ENCODE data around the gene CCNK.

CCNK gene

DNA sequence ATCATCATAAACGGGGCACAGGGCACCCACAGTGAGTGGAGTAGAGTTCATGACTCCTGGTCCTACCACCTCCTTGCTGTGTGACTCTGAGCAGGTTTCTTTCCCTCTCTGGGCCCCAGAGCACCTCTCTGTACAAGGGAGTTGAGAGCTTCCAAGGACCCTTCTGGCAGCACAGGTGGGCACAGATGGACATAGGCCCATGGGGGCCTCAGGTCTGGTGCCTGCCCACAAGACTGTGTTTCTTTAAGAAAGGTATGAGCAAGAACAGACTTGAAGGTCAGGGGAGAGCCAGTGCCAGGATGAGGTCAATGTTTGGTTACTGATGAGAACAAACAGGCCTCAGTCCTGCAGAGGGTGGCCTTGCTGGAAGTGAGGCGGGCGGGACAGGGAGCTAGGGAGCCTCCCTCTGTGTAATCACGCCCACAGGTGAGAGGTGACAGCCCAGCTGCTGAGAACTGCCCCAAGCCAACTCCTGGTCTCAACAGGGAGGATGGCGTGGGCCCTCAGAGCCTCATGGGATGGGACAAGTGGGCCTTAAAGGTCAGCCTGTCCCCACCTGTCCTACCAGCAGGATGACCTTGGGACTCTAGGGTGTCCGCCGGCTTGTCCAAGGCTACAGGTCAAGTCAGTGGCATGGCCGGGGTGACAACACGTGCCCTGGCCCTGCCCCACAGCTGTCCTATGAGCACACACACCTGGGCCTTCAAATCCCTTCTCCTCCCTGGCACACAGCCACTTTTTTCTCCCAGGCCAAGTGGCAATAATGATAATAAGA lies 73.7 kb downstream of the CCNK start:
- no peak for DNase-seq (ENCODE audit: extremely low read depth, low read depth)
- TF ChIP-seq, protein P1, sequence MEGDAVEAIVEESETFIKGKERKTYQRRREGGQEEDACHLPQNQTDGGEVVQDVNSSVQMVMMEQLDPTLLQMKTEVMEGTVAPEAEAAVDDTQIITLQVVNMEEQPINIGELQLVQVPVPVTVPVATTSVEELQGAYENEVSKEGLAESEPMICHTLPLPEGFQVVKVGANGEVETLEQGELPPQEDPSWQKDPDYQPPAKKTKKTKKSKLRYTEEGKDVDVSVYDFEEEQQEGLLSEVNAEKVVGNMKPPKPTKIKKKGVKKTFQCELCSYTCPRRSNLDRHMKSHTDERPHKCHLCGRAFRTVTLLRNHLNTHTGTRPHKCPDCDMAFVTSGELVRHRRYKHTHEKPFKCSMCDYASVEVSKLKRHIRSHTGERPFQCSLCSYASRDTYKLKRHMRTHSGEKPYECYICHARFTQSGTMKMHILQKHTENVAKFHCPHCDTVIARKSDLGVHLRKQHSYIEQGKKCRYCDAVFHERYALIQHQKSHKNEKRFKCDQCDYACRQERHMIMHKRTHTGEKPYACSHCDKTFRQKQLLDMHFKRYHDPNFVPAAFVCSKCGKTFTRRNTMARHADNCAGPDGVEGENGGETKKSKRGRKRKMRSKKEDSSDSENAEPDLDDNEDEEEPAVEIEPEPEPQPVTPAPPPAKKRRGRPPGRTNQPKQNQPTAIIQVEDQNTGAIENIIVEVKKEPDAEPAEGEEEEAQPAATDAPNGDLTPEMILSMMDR (IDR thresholded peaks at IDR 0.05; ENCODE audit: low read depth, low read length), result no peak

DNA sequence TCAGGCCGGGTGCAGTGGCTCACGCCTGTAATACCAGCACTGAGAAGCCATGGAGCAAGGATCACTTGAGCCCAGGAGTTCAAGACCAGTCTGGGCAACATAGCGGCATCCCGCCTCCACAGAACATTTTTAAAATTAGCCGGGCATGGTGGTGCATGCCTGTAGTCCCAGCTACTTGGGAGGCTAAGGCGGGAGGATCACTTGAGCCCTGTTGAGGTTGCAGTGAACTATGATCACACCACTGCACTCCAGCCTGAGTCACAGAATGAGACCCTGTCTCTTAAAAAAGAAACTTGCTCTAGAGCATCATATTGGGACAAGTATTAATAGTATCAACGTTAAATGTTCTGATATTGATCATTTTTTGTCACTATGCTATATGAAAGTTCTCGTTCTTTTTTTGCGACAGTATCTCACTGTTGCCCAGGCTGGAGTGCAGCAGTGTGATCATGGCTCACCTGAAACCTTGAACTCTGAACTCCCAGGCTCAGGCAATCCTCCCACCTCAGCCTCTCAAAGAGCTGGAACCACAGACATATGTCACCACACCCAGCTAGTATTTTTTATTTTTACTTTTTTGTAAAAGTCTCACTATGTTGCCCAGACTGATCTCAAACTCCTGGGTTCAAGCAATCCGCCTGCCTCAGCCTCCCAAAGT lies 75.1 kb downstream of the CCNK start:
- DNase-seq (ENCODE audit: extremely low read depth, low read depth), result no peak
- TF ChIP-seq, protein P1 (IDR thresholded peaks at IDR 0.05; ENCODE audit: low read depth, low read length), result no peak

DNA sequence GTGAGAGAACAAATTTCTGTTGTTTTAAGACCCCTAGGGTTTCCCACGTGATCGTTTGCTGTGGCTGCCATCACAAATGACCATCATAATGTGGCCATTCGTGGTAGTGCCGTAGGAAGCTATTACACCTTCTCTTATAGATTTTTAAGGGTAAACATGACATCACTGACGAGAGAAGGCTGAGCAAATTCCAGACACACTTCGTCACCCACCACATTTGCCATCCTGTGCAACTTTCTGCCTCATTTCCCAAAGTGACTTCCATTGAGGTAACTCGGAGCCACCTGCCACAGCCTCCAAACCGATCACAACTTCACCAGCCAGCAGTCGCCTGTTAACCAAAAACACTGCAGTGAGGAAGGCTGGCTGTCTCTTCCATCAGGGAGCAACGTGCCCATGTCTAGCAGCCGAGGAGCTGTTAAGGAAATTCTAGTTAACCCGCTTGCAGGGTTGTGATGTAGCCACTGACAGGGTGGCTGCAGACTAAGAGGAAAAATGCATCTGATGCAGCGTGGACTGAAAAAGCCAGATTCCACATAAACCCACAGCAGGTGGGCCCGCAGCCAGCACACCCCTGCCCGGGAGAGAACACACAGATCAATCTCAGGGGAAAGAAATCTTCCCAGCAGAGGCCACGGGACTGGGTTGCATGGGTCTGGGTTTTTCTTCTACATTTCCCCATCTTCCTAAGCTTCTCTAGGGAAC lies 78.2 kb downstream of the CCNK start:
- TF ChIP-seq, protein P1 (IDR thresholded peaks at IDR 0.05; ENCODE audit: low read depth, low read length), result no peak
- DNase-seq (ENCODE audit: extremely low read depth, low read depth), result no peak

DNA sequence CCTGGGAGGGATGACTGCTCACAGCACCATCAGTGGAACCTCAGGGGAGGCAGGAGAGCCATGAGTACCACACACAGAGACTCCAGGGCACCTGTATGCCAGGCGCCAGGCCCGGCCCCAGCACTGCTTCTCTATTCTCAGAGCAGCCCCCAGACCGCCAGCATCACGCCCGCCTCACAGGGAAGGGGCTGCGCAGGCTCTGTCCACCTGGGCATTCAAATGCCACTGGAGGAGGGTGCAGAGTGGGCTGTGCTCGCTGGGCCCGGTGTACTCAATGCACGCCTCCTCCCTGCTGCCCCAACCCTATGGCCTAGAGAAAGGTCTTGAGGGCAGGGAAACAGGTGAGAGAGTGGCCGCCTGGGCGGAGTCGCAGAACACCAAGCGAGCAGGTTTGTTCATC lies 79.2 kb downstream of the CCNK start:
- no peak for DNase-seq (ENCODE audit: extremely low read depth, low read depth)
- TF ChIP-seq, protein P1 (IDR thresholded peaks at IDR 0.05; ENCODE audit: low read depth, low read length), result no peak

DNA sequence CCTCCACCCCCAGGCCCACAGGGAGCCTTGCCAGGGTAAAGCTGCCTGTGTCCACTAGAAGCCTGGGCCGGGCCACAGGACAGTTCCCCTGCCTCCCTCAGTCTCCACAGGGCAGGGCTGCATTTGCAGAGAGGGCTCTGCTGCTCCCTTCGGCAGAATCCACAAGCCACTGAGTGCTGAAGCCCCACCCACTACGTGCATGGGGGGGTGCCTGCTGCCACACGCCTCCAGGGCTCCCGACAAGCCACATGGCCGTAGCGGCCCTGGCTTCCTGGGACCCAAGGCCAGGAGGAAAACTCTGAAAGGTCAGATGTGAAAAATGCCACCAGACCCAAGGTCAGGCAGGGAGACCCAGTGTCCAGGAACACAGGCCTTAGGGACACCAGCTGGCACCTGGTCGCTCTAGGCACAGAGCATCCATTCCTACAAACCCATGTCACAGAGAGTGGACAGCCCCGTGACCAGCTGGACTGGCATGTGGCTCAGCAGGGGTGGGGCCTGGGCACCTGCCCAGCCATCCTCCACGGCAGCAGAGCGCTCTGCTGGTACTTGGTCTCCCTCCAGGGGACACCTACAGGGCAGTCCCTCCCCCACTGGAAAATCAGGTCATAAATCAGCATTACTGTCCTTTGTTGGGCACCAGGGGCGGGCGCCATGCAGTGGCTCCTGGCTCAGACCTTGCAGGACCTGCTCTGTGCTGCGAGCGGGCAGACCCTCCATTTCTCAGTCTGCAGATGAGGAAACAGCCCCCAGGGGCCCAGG lies 79.9 kb downstream of the CCNK start:
- TF ChIP-seq, protein P1 (IDR thresholded peaks at IDR 0.05; ENCODE audit: low read depth, low read length), result no peak

DNA sequence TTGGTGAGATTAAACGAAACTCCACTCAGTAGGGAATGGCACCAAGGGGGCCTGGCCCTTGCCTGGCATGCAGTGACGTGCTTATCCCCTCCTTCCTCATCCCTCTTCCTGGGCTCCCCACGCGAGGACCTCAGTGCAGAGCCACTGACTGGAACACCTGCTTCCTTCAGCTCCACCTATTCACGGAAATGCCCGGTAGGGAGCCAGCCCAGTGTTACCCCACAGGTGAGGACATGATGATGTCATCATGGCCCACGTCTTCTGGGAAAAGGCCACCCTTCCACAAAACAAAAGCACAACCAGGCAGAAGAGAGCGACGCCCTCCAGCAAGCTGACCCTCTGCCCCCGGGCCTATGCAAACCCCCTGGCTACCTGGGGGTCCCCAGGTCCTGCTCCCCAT lies 80.7 kb downstream of the CCNK start:
- no peak for DNase-seq (ENCODE audit: extremely low read depth, low read depth)
- TF ChIP-seq, protein P1 (IDR thresholded peaks at IDR 0.05; ENCODE audit: low read depth, low read length), result no peak

More for the DNA sequence above, 79.9 kb downstream of the CCNK start:
- DNase-seq (ENCODE audit: extremely low read depth, low read depth), result no peak
